ENCODE data around the gene ZNF138.
A peak's percentile ranks its signal among the peaks of the same experiment; 100 is the strongest.

Gene ZNF138

DNA sequence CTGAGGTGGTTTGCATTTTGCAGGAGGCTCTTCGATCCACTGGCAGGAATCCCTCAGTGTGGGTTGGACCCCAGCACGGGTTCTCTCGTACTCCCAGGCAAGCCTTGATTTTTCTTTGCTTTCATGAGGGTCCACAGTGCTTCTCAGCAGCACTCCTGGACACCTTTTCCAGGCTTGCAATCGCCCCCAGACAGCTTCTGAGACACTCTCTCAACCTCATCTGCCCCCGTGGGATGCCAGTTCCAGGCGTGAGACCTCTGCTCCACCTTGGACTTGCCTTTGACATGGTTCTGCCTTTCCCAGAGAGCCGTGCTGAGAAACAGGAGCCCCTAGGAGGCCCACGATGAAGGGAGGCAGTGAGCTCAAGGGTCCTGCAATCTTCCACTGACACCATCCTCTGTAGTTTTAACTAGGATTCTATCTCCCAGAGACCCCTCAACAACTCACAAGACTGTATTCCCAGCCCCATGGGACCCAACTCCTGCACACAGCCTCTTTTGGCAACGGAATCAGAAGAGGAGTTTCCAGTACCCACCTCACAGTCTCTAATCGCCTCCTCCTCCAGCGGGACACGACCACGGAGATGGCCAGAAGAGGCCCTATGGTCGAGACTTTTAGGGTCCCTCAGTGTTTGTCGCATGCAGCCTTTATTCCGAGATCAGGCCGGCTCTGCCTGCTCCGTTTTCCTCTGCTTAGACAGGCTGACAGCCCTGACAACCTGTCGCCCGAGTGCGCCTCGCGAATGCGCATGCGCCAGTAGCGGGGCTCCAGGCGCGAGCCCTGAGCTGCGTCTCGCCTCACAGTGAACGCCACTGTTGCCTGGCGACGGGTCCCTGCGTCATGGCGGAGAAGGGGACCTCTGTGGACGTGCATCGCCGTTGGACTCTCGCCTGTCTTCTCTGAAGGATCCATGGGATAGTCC is 82.8 kb downstream of the ZNF138 start:
- peak; percentile 88 for DNase-seq

DNA sequence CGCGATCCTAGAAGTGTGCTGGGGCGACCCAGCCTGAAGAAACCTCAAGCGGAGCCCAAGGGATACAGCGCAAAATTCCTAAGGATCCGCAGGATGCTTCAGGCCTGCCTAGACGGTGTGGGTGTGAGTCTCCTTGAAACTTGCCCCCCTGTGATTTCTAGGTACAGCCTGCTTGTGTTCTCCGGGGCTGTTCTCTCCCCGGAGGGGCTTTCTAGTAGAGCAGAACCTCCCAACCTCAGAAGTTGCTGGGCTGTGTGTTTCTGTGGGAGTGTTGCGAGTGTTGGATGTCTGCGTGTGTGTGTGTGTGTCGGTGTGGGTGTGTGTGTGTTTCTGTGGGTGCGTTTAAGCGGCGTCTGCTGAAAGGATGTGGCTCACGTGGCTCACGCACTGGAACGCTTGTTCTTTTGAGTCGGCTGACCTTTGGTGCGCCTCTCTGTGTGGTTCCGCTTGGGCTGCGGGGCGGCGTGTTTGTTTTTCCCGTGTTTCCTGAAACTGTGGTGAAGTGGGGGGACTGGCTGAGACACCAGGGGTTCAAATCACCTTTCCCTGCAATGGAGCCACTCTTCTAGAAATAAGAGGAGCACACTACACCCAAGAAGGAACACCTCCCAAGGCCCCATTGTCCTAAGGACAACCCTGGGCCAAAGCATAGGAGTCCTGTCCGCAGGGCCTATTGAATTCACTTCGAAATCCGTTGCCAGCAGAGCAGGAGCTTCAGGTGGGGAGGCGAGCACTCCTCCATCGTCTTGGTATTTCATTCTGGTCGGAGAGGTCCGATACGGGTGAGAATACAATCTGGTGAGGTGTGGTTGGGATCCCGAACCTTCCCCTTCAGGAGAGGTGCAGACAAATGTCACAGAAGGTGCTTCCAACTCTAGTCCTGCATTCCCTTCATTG is 83.7 kb downstream of the ZNF138 start:
- DNase-seq, result no peak

DNA sequence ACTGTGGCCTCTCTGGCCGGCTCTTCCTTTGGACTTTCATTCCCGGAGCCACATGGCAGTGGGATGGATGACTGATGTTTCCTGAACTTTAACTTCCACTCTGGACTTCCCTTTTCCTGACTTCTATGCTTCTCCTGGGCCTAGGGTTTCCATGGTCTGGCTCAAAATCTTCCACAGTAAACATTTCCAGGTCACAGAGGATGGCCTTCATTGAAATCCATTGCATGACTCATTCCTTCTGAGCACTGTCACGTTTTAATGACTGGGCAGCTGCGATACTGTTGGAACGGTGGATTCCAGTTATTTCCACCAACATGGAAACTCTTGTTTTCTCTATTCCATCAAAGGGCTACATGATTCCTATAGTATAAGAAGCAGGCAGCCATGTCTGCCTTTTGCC is 84.5 kb downstream of the ZNF138 start:
- no peak for DNase-seq

DNA sequence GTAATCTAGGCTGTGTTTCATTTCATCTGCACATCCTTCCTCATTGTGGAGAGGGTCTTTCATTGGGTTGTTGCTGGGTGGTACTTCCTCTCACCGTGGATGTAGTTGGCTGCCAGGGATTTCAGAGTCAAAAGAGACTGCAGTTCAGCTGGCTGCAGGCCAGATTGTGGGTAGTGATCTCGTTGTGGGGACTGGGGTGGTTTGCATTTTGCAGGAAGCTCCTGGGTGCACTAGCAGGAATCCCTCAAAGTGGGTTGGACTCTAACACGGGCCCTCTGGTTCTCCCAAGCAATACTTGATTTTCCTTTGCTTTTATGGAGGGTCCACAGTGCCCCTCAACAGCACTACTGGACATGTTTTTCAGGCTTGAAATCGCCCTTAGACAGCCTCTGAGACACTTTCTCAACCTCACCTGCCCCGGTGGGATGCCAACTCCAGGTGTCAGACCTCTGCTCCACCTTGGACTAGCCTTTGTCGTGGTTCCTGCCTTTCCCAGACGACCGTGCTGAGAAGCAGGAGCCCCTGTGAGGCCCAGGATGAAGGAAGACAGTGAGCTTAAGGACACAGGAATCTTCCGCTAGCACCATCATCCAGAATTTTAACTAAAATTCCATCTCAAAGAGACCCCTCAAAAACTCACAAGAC is 85.0 kb downstream of the ZNF138 start:
- no peak for DNase-seq

DNA sequence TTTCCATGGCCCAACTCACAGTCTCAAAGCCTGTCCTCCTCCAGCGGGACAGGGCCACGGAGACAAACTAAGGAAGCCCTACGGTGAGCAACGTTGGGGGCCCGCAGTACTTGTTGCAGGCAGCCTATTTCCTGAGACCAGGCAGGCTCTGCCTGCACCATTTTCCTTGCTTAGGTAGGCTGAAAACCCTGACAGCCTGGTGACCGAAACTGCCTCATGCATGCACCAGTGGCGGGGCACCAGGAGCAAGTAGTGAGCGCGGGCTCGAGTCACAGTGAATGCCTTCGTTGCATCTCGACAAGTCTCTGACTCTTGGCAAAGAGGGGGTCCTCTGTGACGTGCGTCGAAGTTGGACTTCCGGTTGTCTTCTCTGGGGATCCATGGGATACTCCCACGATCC is 85.6 kb downstream of the ZNF138 start:
- DNase-seq, result no peak

DNA sequence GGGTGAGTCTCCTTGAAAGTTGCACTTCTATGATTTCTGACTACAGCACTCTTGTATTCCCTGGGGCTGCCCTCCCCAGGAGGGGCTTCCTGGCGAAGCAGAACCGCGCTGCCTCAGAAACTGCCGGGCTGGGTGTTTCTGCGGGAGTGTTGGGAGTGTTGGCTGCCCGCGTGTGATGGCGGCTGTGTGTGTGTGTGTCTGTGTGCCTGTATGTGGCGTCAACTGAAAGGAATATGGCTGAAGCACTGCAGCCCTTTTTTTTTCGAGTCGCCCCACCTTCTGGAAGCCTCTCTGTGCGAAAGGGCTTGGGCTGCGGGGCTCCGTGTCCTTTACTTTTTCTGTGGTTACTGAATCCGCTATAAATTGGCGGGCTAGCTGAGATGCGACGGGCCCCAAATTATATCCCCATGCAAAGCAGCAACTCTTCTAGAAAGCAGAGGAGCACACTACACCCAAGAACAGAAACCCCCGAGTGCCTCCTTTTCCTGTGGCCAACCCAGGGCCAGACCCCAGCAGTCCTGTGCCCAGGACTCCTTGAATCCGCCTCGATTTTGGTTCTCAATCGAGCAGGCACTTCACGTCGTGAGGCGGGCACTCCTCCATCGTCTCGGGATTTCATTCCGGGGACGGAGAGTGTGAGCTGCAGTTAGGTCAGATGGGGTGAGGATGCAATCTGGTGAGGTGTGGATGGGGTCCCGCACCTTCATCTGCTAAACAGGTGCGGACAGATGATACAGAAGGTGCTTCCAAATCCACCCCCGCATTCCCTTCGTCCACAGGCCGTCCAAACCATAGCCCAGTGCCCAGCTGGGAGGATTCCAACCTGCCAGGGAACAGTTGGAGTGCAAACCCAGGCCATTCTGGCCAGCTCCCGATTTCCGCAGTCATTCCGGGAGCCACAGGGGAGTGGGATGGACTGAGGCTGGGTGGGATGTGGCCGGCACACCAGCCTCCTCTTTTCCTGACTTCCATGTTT is 86.4 kb downstream of the ZNF138 start:
- DNase-seq, result no peak

DNA sequence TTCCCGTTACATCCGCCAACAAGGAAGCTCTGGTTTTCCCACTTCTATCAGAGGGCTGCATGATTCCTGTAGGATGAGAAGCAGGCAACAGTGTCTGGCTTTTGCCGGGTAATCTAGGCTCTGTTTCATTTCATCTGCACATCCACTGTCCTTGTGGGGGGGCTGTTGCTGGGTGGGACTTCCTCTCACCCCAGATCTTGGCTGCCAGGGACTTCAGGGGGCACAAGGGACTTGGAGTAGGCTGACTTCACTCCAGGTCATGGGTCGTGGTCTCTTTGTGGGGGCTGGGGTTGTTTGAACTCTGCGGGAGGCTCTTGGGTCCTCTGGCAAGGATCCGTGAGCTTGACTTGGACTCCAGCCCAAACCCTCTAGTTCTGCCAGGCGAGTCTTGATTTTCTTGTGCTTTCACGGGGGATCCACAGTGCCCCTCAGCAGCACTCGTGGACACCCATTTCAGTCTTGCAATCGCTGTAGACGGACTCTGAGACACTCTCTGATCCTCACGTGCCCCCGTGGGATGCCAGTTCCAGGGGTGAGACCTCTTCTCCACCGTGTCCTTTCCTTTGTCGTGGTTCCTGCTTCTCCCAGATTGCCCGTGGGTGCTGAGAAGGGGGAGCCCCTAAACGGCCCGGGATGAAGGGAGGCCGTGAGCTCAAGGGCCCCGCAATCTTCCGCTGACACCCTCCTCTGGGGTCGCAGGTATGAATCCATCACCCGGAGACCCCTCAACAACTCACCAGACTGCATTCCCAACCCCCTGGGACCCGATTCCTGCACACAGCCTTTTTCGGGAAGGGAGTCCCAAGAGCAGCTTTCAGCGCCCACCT is 87.4 kb downstream of the ZNF138 start:
- DNase-seq, result no peak

DNA sequence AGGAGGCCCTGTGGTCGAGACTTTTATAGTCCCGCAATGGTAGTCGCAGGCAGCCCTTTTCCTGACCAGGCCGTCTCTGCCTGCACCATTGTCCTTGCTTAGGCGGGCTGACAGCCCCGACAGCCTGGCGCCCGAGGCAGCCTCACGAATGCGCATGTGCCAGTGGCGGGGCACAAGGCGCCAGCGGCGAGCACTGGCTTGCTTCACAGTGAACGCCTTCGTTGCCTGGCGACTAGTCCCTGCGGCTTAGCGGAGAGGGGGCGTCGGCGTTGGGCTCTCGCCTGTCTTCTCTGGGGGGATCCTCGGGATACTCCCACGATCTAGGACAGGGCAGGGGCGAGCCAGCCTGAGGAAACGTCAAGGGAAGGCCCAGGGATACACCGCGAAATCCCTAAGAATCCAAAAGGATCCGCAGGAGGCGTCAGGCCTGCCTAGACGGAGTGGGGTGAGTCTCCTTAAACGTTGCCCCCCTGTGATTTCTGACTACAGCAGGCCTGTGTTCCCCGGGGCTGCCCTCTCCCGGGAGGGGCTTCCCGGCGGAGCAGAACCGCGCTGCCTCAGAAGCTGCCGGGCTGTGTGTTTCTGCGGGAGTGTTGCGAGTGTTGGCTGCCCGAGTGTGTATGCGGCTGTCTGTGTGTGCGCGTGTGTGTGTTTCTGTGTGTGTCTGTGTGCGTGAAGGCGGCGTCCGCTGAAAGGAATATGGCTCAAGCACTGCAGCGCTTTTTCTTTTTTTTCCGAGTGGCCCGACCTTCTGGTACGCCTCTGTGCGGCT is 88.3 kb downstream of the ZNF138 start:
- DNase-seq, result no peak
